ENCODE results near the gene FLOT2. TPM values are rescaled to one million over a fixed set of nuclear protein-coding genes. Genes with fewer than 3 reads are reported as not detected.

The FLOT2 gene
- total RNA-seq, 4 donors from 2014 or later = 44.8 to 81.8 (median 65.2) TPM

DNA sequence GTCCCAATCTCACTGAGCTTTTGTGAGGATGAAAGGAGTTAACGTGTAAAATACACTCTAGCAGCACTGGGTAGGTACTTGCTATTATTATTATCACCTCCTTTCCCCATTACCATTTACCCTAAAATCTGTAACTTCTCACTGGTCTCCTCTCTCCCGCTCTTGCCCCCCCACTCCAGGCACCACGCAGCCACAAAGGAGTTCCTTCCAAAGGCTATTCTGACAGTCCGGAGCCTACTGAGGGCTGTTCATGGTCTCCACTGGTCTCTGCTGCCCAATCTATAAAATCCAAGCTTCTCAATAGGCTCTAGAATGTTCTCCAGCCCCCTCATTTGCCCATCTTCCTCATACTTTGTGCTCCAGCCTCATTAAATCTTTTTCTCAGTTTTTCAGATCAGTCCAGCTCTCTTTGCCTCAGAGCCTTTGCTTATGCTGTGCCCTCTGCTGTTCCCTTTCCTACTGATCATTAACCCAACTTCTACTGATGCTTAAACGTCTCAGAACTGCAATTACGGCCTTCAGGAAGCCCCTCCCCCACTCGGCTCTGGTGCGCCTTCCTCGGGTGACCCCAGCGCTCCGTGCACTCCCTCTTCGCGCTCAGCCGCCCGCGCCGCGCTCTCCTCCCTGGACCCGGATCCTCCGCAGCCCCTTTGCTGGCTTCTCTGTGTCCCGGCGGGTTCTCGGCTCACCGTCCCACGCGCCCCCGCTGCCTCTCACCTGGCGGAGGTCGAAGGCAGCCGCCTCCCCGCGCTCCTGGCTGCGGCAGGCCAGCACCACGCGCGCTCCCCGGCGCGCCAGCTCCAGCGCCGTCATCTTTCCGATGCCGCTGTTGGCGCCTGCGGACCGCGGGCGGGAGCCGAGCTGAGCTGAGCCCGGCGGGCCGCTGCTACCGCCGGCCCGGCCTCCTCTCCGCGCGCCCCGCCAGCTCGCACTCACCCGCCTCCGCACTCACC lies 4.6 kb upstream of the FLOT2 start:
- Histone ChIP-seq H3K27ac (peak overlapping the region; percentile 78 to 95 (median 88)), H3K4me3 (peak overlapping the region; percentile 55 to 92 (median 82)), H3K36me3 (peaks cover 6 to 23% (median 7%) of the 10 kb centered on the region in 3 donors), H3K9me3 (no peaks in the 10 kb centered on the region), H3K4me1 (peaks cover 18 to 71% (median 26%) of the 10 kb centered on the region in 3 donors), H3K27me3 (no peaks in the 10 kb centered on the region)
- TF ChIP-seq POLR2A (IDR thresholded peaks at IDR 0.05) = peak in 1 of 4 donors; percentile 30
- TF ChIP-seq, protein P1, sequence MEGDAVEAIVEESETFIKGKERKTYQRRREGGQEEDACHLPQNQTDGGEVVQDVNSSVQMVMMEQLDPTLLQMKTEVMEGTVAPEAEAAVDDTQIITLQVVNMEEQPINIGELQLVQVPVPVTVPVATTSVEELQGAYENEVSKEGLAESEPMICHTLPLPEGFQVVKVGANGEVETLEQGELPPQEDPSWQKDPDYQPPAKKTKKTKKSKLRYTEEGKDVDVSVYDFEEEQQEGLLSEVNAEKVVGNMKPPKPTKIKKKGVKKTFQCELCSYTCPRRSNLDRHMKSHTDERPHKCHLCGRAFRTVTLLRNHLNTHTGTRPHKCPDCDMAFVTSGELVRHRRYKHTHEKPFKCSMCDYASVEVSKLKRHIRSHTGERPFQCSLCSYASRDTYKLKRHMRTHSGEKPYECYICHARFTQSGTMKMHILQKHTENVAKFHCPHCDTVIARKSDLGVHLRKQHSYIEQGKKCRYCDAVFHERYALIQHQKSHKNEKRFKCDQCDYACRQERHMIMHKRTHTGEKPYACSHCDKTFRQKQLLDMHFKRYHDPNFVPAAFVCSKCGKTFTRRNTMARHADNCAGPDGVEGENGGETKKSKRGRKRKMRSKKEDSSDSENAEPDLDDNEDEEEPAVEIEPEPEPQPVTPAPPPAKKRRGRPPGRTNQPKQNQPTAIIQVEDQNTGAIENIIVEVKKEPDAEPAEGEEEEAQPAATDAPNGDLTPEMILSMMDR (IDR thresholded peaks at IDR 0.05) = no peak
- 6 to 9% methylated on average over 20 to 26 of the region's 62 CpGs for WGBS, 2 donors
- no peak for DNase-seq
- intact Hi-C loops (cut with DNase I) = no loop called here

DNA sequence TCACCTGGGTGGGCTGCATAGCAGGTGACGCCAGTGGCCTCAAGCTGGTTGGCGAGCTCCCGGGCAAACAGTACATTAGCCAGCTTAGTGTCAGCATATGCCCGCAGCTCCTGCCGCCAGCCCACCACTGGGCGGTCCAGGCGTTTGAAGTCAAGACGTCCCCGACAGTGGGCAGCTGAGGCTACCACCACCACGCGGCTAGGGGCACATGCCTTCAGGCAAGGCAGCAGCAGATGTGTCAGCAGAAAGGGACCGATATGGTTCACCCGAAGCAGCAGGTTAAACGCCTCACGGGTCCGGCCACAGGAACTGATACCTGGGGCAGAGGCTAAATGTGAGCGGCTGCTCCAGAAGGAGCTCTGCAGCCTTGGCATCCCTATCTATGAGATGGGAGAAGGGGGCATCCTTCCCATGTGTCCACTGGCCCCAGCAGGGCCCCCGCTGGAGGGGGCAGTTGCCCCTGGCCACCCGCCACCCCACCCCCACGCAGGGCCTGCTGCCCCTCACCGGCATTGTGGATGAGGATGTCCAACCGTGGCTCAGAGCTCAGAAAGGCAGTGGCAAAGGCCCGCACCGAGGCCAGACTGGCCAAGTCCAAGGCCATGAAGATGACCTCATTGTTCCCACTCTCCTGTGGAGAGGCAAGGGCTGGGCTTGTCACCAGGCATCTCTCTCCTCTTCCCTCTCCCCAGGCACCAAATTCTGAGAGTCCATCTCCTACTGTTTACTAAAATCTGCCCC lies 3.6 kb upstream of the FLOT2 start:
- H3K4me1 ChIP-seq = peaks cover 24 to 69% (median 28%) of the 10 kb centered on the region in 3 donors
- DNase-seq = no peak
- H3K27ac ChIP-seq = no peak overlapping the region
- 80 to 92% methylated on average over 3 to 11 of the region's 24 CpGs for WGBS, 2 donors
- intact Hi-C loops (cut with DNase I) = no loop called here
- H3K9me3 ChIP-seq = no peaks in the 10 kb centered on the region
- H3K4me3 ChIP-seq = peak overlapping the region in 1 of 4 donors; percentile 92
- TF ChIP-seq POLR2A (IDR thresholded peaks at IDR 0.05) = no peak
- H3K36me3 ChIP-seq = peaks cover 1 to 13% (median 3%) of the 10 kb centered on the region in 3 donors
- H3K27me3 ChIP-seq = no peaks in the 10 kb centered on the region

DNA sequence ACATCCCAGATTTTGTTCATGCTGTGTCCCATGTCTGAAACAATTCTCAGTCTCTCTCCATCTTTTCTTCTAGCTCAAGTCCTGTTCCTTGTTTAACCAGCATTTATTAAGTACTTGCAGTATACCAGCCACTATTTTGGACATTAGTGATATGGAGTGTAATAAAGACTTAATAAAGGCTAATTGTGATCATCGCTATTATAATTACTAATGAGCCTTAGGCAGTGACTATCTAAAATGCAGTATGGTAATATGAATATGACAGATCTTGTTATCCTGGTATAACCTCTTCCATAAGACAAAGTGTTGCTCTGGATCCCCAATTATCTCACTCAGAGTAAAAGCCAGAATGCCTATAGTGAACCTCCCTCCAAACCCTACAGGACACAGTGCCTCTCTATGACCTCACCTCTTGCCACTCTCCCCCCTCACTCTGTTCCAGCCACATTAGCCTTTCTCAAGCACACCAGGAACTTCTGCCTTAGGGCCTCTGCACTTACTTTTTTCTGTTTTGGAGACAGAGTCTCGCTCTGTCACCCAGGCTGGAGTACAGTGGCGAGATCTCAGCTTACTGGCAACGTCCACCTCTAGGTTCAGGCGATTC lies 1.8 kb upstream of the FLOT2 start:
- Histone ChIP-seq H3K36me3 (peaks cover 0 to 5% (median 0%) of the 10 kb centered on the region in 3 donors), H3K27ac (peak overlapping the region in 3 of 4 donors; percentile 19 to 98 (median 97)), H3K9me3 (no peaks in the 10 kb centered on the region), H3K27me3 (no peaks in the 10 kb centered on the region), H3K4me3 (no peak overlapping the region), H3K4me1 (peaks cover 30 to 80% (median 46%) of the 10 kb centered on the region in 3 donors)
- DNase-seq = no peak
- intact Hi-C loops (cut with DNase I) = no loop called here
- WGBS, 2 donors = 91 to 99% methylated on average over 5 of the region's 5 CpGs
- no peak for TF ChIP-seq POLR2A (IDR thresholded peaks at IDR 0.05)
- TF ChIP-seq, protein P1 (IDR thresholded peaks at IDR 0.05) = no peak

DNA sequence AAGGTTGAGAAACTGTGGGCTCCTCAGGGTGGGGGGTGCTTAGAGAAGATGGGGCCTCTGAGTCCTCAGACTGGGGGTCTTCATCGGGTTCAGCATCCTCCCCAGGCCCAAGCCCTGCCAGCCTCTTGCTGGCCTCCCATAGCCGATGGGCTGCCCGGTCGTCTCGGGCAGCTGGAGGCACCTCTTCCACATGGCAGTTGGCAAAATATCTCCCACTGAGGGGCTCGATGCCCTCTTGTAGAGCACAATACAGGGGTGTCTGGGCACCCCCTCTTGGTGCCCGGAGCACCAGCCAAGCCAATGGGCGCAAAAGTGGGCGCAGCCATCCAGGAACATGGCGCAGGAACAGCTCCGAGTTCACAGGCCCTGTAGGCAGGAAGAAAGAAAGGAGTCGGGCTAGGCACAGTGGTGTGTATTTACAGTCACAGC lies 1.0 kb upstream of the FLOT2 start:
- intact Hi-C loops (cut with DNase I) = no loop called here
- DNase-seq = no peak
- H3K9me3 ChIP-seq = no peaks in the 10 kb centered on the region
- TF ChIP-seq, protein P1 (IDR thresholded peaks at IDR 0.05) = no peak
- no peak for TF ChIP-seq POLR2A (IDR thresholded peaks at IDR 0.05)
- peaks cover 35 to 80% (median 51%) of the 10 kb centered on the region in 3 donors for H3K4me1 ChIP-seq
- H3K36me3 ChIP-seq = peaks cover 0 to 5% (median 0%) of the 10 kb centered on the region in 3 donors
- no peak overlapping the region for H3K4me3 ChIP-seq
- H3K27ac ChIP-seq = peak overlapping the region; percentile 91 to 98 (median 96)
- WGBS, 2 donors = 54 to 88% methylated on average over 2 to 11 of the region's 12 CpGs
- H3K27me3 ChIP-seq = no peaks in the 10 kb centered on the region

DNA sequence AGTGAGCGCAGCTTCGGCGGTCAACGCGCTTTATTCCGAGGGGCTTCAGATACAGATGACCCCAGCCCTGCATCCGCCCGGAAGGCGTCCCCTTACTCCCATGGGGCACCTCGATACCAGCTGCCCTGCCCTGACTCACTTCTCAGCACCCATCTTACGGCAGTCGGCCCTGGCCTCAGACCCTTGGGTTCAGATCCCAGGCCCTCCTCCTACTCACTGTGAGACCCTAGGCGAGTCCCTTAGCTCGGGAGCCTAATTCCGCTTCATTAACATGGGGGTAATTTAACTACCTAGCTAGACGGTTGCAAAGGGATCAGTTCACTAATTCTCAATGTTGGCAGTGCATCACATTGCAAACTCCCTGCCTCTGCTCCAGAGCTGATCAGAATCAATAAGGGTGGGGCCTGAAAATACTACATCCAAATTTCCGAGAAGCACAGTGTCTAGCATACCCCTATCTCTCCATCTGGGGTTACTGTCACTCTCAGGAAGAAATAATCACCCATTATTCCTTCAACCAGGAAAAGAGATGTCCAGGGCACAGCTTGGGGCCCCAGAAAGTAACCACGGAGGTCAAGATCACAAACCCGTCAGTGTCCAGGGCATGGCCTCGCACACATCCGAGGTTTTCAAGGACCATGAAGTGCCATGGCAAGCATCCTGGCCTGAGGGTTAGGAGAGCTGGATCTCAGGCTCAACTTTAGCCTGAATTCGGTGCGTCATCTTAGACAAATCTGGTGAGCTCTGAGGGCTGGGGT lies 415 bp upstream of the FLOT2 start:
- intact Hi-C loops (cut with DNase I) = no loop called here
- Histone ChIP-seq H3K27me3 (no peaks in the 10 kb centered on the region), H3K9me3 (no peaks in the 10 kb centered on the region), H3K4me1 (peaks cover 36 to 80% (median 52%) of the 10 kb centered on the region in 3 donors), H3K27ac (peak overlapping the region; percentile 91 to 98 (median 96)), H3K36me3 (peaks cover 0 to 5% (median 0%) of the 10 kb centered on the region in 3 donors), H3K4me3 (peak overlapping the region; percentile 79 to 98 (median 85))
- TF ChIP-seq POLR2A (IDR thresholded peaks at IDR 0.05) = no peak
- TF ChIP-seq, protein P1 (IDR thresholded peaks at IDR 0.05) = no peak
- DNase-seq = no peak
- WGBS, 2 donors = 8 to 43% methylated on average over 8 to 18 of the region's 23 CpGs

Measured in esophagus squamous epithelium (tissue), 5 donors.